OCI-LY1 (cell line): ENCODE results near the gene KDM4B.

Experiments
- EZH2 ChIP-seq: fragments of 200-600 bp; sonication (generic), shearing (Covaris generic); IDR thresholded peaks from 2 replicates; pipeline ENCODE4 v1.8.0; 2017; ENCODE audit warnings: borderline replicate concordance, mixed run types, mild to moderate bottlenecking, antibody characterized with exemption, low read length, moderate library complexity, mixed read lengths
- TF ChIP-seq, protein P1 (sequence below): fragments of 200-600 bp; sonication (generic), shearing (Covaris generic); IDR thresholded peaks from 2 replicates; pipeline ENCODE4 v1.5.1; 2017; ENCODE audit warnings: mild to moderate bottlenecking, antibody characterized with exemption, low read length, moderate library complexity, mixed read lengths

DNA sequence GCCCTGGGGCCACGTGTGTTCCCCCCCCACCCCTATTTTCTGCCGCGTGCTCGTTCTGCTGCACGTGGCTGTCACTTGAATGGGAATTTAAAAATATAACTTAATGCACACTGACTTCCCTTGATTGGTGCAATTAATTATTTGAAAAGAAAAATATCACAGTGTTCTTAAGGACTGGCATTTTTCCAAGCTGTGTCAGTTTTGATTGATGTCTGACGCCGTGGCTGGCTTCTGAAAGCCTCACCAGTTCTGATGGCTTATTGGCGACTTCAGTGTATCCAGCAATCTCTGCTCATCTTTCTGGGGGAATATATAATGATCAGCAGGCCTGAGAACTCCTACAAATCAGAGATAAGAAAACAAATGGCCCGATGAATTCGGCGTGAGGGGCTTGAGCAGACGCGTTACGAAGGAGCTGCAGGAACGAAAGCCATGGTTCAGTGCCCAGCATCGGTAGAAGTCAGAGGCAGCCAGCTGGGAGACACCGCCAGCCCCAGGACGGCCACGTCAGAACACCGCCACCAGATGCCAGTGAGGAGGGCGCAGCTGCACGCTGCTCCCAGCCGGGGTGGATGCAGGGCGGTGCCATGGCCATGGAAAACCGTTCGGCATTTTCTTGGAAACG lies 111.2 kb downstream of the KDM4B start:
- TF ChIP-seq EZH2, result no peak
- TF ChIP-seq, protein P1, sequence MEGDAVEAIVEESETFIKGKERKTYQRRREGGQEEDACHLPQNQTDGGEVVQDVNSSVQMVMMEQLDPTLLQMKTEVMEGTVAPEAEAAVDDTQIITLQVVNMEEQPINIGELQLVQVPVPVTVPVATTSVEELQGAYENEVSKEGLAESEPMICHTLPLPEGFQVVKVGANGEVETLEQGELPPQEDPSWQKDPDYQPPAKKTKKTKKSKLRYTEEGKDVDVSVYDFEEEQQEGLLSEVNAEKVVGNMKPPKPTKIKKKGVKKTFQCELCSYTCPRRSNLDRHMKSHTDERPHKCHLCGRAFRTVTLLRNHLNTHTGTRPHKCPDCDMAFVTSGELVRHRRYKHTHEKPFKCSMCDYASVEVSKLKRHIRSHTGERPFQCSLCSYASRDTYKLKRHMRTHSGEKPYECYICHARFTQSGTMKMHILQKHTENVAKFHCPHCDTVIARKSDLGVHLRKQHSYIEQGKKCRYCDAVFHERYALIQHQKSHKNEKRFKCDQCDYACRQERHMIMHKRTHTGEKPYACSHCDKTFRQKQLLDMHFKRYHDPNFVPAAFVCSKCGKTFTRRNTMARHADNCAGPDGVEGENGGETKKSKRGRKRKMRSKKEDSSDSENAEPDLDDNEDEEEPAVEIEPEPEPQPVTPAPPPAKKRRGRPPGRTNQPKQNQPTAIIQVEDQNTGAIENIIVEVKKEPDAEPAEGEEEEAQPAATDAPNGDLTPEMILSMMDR, result no peak
